Ascending aorta (tissue), 2 donors: ENCODE results near the gene ACP7. TPM values are rescaled to one million over a fixed set of nuclear protein-coding genes. Genes with fewer than 3 reads are reported as not detected.

Experiments used
- DNase-seq, 2 donors: peaks; one replicate each; pipeline ENCODE4 v3.0.0-alpha.2; 2019; ENCODE audit warnings: low spot score in 2 of 2
- H3K27ac ChIP-seq, 2 donors: fragments of 200-600 bp; sonication (generic); one replicate each; pipeline ENCODE4 v1.5.1; 2016 to 2017; ENCODE audit warnings: mild to moderate bottlenecking in 1 of 2
- H3K27me3 ChIP-seq: fragments of 200-600 bp; sonication (generic); one replicate; pipeline ENCODE4 v1.5.1; 2017
- H3K36me3 ChIP-seq, 2 donors: fragments of 200-600 bp; sonication (generic); one replicate each; pipeline ENCODE4 v1.5.1; 2016
- H3K4me1 ChIP-seq, 2 donors: fragments of 200-600 bp; sonication (generic); one replicate each; pipeline ENCODE4 v1.5.1; 2016 to 2017; ENCODE audit warnings: mild to moderate bottlenecking in 1 of 2
- H3K4me3 ChIP-seq, 2 donors: fragments of 200-600 bp; sonication (generic); one replicate each; pipeline ENCODE4 v1.5.1; 2016 to 2017; ENCODE audit warnings: mild to moderate bottlenecking in 1 of 2
- H3K9me3 ChIP-seq, 2 donors: fragments of 200-600 bp; sonication (generic); one replicate each; pipeline ENCODE4 v1.5.1; 2016
- intact Hi-C: fragments of 100-400 bp; cut with DNase I; formaldehyde crosslinking; loops from one replicate; pipeline ENCODE4 v1.15.1; 2023
- total RNA-seq: library from RNA; depleted of rRNA; stranded (reverse); fragments of >200 nt; gene quantifications from one replicate; pipeline ENCODE4 v1.1.0, GENCODE V29; 2016
- TF ChIP-seq, protein P1 (sequence below), 3 experiments: fragments of 200-600 bp in 2 of 3; fragments of 450-650 bp in 1 of 3; sonication (generic) in 2 of 3; IDR thresholded peaks; one replicate each; pipeline ENCODE4 v1.5.1; 2016 to 2019; ENCODE audit warnings: antibody characterized with exemption in 3 of 3, mild to moderate bottlenecking in 1 of 3, moderate library complexity in 1 of 3

Gene ACP7, protein sequence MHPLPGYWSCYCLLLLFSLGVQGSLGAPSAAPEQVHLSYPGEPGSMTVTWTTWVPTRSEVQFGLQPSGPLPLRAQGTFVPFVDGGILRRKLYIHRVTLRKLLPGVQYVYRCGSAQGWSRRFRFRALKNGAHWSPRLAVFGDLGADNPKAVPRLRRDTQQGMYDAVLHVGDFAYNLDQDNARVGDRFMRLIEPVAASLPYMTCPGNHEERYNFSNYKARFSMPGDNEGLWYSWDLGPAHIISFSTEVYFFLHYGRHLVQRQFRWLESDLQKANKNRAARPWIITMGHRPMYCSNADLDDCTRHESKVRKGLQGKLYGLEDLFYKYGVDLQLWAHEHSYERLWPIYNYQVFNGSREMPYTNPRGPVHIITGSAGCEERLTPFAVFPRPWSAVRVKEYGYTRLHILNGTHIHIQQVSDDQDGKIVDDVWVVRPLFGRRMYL
- not detected for total RNA-seq

DNA sequence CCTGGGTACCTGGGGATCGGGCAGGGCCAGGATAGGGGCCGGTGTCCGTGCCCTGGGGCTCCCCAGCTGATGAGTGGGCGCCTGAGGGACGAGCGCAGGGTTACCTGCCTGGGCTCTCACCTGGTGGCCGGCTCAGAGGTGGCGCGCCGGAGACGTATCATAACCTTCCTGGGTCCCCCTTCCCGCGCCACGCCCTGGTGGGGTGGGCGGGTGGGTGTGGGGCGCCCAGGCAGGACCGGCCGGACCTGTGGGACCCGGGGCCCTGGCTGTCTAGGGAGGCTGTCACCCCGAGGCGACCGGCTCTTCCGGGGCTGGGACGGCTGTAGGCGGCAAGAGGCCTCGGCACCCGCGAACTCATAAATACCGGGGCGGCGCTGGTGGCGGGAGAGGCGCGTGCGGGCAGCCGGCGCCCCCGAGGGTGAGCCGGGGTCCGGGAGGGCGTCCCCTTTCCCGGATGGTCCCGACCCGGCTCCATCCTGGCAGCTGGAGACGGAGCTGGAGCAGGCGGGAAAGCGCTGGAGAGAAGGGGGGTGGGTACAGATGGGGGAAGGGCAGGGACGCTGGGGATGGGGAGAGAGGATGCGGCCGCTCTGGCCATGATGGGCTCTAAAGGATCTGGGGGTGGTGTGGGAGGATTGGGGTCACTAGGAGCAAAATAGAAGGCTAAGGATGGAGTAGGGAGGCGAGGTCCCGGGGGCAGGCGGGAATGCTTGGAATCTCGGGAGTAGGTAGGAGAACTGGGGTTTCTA lies at the start of gene ACP7:
ACP7 (plus strand) TSS at position 386 of the 749 bp plus-strand sequence. CDS start 902 bp downstream, outside the sequence.
- no peak within 1 kb of the TSS for H3K27ac ChIP-seq
- intact Hi-C loops, result no loop called here
- DNase-seq, result no peak
- no peaks in the 10 kb centered on the region for H3K36me3 ChIP-seq
- H3K4me3 ChIP-seq, result peak within 1 kb of the TSS in 1 of 2 donors; percentile 16
- H3K4me1 ChIP-seq, result peaks cover 0 to 6% of the 10 kb centered on the region in 2 donors
- TF ChIP-seq, protein P1, sequence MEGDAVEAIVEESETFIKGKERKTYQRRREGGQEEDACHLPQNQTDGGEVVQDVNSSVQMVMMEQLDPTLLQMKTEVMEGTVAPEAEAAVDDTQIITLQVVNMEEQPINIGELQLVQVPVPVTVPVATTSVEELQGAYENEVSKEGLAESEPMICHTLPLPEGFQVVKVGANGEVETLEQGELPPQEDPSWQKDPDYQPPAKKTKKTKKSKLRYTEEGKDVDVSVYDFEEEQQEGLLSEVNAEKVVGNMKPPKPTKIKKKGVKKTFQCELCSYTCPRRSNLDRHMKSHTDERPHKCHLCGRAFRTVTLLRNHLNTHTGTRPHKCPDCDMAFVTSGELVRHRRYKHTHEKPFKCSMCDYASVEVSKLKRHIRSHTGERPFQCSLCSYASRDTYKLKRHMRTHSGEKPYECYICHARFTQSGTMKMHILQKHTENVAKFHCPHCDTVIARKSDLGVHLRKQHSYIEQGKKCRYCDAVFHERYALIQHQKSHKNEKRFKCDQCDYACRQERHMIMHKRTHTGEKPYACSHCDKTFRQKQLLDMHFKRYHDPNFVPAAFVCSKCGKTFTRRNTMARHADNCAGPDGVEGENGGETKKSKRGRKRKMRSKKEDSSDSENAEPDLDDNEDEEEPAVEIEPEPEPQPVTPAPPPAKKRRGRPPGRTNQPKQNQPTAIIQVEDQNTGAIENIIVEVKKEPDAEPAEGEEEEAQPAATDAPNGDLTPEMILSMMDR (IDR thresholded peaks at IDR 0.05), result no peak
- peaks cover 19% of the 10 kb centered on the region for H3K27me3 ChIP-seq
- H3K9me3 ChIP-seq, result no peaks in the 10 kb centered on the region

DNA sequence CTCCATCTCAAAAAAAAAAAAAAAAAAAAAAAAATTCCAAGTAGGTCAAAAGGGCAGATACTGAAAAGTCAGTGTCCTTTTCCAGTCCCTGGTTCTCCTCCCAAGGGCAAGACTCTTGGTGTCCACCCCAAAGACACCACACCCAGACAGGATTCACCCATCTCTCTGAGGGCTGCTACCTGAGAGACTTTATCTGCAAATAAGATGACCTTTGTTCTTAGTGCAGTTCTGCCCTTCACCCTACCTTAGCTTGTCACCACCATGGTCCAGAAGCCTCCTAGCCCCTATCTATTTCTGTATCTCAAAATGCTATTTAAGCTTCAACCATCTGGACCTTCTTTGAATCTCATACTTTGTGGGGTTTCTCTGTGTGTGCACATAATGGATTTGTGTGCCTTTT lies 47.6 kb upstream of the ACP7 start:
- TF ChIP-seq, protein P1 (IDR thresholded peaks at IDR 0.05), result no peak

DNA sequence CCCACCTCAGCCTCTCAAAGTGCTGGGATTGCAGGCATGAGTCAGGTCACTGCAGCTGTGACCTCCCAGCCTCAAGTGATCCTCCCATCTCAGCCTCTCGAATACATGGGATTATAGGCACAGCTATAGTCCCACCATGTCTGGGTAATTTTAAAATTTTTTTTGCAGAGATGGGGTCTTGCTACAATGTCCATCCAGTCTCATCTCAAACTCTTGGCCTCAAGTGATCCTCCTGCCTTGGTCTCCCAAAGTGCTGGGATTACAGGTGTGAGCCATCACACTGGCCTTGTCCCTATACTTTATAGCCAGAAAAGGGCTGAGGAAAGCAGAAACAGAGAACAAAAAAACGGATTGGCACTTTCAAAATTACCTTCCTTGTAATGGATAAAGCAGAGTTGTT lies 47.0 kb upstream of the ACP7 start:
- intact Hi-C loops, result no loop called here
- Histone ChIP-seq H3K4me1 (peaks cover 0 to 7% of the 10 kb centered on the region in 2 donors), H3K9me3 (no peaks in the 10 kb centered on the region), H3K27me3 (no peaks in the 10 kb centered on the region), H3K27ac (no peak overlapping the region), H3K4me3 (no peak overlapping the region), H3K36me3 (no peaks in the 10 kb centered on the region)
- TF ChIP-seq, protein P1 (IDR thresholded peaks at IDR 0.05), result no peak
- no peak for DNase-seq

More for the DNA sequence above, 47.6 kb upstream of the ACP7 start:
- H3K4me3 ChIP-seq, result no peak overlapping the region
- H3K27me3 ChIP-seq, result no peaks in the 10 kb centered on the region
- no peaks in the 10 kb centered on the region for H3K9me3 ChIP-seq
- H3K27ac ChIP-seq, result no peak overlapping the region
- intact Hi-C loops, result no loop called here
- H3K36me3 ChIP-seq, result no peaks in the 10 kb centered on the region
- no peak for DNase-seq
- H3K4me1 ChIP-seq, result peaks cover 0 to 7% of the 10 kb centered on the region in 2 donors

DNA sequence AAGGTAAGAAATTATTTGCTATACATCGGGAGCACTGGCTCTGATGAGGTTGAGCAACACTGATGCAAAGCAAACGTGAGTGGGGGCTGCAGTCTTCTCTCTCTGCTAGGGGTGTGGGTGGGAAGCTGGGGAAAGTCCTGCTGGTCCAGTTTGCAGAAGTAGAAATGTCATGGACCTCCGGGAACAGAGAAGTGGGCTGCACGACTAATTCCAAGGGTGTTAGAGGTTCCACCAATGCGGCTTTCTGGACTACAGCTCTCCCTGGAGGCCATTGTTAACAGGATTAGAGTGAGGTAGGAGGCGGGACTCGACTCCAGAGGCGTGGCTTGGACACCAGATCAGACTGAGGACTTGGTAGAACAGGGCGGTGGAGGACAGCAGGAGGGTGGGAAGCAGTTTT lies 46.1 kb upstream of the ACP7 start:
- Histone ChIP-seq H3K4me1 (no peaks in the 10 kb centered on the region), H3K36me3 (no peaks in the 10 kb centered on the region), H3K27me3 (no peaks in the 10 kb centered on the region), H3K27ac (no peak overlapping the region), H3K4me3 (no peak overlapping the region), H3K9me3 (no peaks in the 10 kb centered on the region)
- intact Hi-C loops, result no loop called here
- TF ChIP-seq, protein P1 (IDR thresholded peaks at IDR 0.05), result no peak
- DNase-seq, result no peak

DNA sequence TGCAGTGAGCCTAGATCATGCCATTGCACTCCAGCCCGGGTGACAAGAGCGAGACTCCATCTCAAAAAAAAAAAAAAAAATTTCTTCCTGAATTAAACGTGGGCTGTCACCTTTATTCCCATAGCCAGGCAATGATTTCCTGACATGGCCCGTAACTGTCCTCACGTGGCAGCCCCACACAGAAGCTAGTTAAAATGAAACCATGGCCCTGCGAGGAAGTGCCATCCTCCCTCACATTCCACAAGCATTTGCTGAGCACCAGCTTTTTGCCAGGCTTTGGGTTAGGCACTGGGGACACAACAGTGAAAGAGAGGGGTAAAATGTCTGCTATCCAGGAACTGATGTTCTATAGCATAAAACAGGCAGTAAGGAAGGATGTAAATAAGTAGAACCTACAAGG lies 38.7 kb upstream of the ACP7 start:
- intact Hi-C loops, result no loop called here
- Histone ChIP-seq H3K27ac (no peak overlapping the region), H3K4me1 (no peaks in the 10 kb centered on the region), H3K27me3 (no peaks in the 10 kb centered on the region), H3K9me3 (no peaks in the 10 kb centered on the region), H3K4me3 (no peak overlapping the region), H3K36me3 (no peaks in the 10 kb centered on the region)
- TF ChIP-seq, protein P1 (IDR thresholded peaks at IDR 0.05), result no peak
- DNase-seq, result no peak
